ENCODE measurements around the gene TOR4A.
A peak's percentile ranks its signal among the peaks of the same experiment; 100 is the strongest.
"Not testable (repeated sequence)": the region's sequence is repeated elsewhere in the genome, so short reads cannot be mapped to it uniquely, and the experiment has no call there.

Gene TOR4A

GRCh38 chr9:137251490-137252268, 25.8 kb upstream of the TOR4A start:
- FAIRE-seq (no peak), DNase-seq (ENCODE audit: extremely low spot score, insufficient read length, low read depth) (no peak)

- no peak for DNase-seq (ENCODE audit: extremely low spot score, insufficient read length, low read depth)
- FAIRE-seq: no peak
Observed at GRCh38 chr9:137252555-137253506, 24.7 kb upstream of the TOR4A start.

- FAIRE-seq (no peak), DNase-seq (ENCODE audit: extremely low spot score, insufficient read length, low read depth) (no peak)
Observed at GRCh38 chr9:137253717-137254623, 23.6 kb upstream of the TOR4A start.

- DNase-seq (ENCODE audit: extremely low spot score, insufficient read length, low read depth) (peak; percentile 100), FAIRE-seq (peak; percentile 91)
Observed at GRCh38 chr9:137254624-137255447, 22.7 kb upstream of the TOR4A start, which contains the start of gene NELFB. NELFB (plus strand) TSS chr9:137255327.

GRCh38 chr9:137255448-137256114, 21.9 kb upstream of the TOR4A start:
- DNase-seq (ENCODE audit: extremely low spot score, insufficient read length, low read depth) (no peak), FAIRE-seq (peak; percentile 70)

GRCh38 chr9:137256362-137256761, 21.2 kb upstream of the TOR4A start:
- no peak for DNase-seq (ENCODE audit: extremely low spot score, insufficient read length, low read depth)
- FAIRE-seq: no peak

GRCh38 chr9:137256856-137257255, 20.7 kb upstream of the TOR4A start:
- no peak for DNase-seq (ENCODE audit: extremely low spot score, insufficient read length, low read depth)
- FAIRE-seq: no peak

- not testable (repeated sequence) for DNase-seq (ENCODE audit: extremely low spot score, insufficient read length, low read depth); FAIRE-seq
Observed at GRCh38 chr9:137262173-137262908, 15.2 kb upstream of the TOR4A start.

GRCh38 chr9:137262909-137263285, 14.6 kb upstream of the TOR4A start:
- FAIRE-seq: no peak
- DNase-seq (ENCODE audit: extremely low spot score, insufficient read length, low read depth): no peak

- no peak for FAIRE-seq
- DNase-seq (ENCODE audit: extremely low spot score, insufficient read length, low read depth): no peak
Observed at GRCh38 chr9:137263506-137263905, 14.0 kb upstream of the TOR4A start.

- DNase-seq (ENCODE audit: extremely low spot score, insufficient read length, low read depth) (no peak), FAIRE-seq (no peak)
Observed at GRCh38 chr9:137264067-137264466, 13.5 kb upstream of the TOR4A start.

- DNase-seq (ENCODE audit: extremely low spot score, insufficient read length, low read depth) (no peak), FAIRE-seq (no peak)
Observed at GRCh38 chr9:137265496-137266161, 11.9 kb upstream of the TOR4A start.

GRCh38 chr9:137266162-137266527, 11.4 kb upstream of the TOR4A start:
- FAIRE-seq (no peak), DNase-seq (ENCODE audit: extremely low spot score, insufficient read length, low read depth) (no peak)

- no peak for FAIRE-seq
- DNase-seq (ENCODE audit: extremely low spot score, insufficient read length, low read depth): no peak
Observed at GRCh38 chr9:137266585-137267453, 10.7 kb upstream of the TOR4A start.

- DNase-seq (ENCODE audit: extremely low spot score, insufficient read length, low read depth) (no peak), FAIRE-seq (peak; percentile 80)
Observed at GRCh38 chr9:137267933-137268355, 9.6 kb upstream of the TOR4A start.

- DNase-seq (ENCODE audit: extremely low spot score, insufficient read length, low read depth) (no peak), FAIRE-seq (no peak)
Observed at GRCh38 chr9:137268538-137269201, 8.9 kb upstream of the TOR4A start.

All from GM18507 (cell line).